ENCODE measurements around the gene CLIP4.

GRCh38 chr2:29213888-29214291 lies 98.7 kb downstream of the CLIP4 start:
- no peak for TF ChIP-seq MAX (IDR thresholded peaks at IDR 0.05; ENCODE audit: low read depth)
- TF ChIP-seq, protein P1, sequence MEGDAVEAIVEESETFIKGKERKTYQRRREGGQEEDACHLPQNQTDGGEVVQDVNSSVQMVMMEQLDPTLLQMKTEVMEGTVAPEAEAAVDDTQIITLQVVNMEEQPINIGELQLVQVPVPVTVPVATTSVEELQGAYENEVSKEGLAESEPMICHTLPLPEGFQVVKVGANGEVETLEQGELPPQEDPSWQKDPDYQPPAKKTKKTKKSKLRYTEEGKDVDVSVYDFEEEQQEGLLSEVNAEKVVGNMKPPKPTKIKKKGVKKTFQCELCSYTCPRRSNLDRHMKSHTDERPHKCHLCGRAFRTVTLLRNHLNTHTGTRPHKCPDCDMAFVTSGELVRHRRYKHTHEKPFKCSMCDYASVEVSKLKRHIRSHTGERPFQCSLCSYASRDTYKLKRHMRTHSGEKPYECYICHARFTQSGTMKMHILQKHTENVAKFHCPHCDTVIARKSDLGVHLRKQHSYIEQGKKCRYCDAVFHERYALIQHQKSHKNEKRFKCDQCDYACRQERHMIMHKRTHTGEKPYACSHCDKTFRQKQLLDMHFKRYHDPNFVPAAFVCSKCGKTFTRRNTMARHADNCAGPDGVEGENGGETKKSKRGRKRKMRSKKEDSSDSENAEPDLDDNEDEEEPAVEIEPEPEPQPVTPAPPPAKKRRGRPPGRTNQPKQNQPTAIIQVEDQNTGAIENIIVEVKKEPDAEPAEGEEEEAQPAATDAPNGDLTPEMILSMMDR (IDR thresholded peaks at IDR 0.05): no peak
- TF ChIP-seq, protein P2, sequence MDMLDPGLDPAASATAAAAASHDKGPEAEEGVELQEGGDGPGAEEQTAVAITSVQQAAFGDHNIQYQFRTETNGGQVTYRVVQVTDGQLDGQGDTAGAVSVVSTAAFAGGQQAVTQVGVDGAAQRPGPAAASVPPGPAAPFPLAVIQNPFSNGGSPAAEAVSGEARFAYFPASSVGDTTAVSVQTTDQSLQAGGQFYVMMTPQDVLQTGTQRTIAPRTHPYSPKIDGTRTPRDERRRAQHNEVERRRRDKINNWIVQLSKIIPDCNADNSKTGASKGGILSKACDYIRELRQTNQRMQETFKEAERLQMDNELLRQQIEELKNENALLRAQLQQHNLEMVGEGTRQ (IDR thresholded peaks at IDR 0.05; ENCODE audit: borderline replicate concordance, low read depth, low read length): no peak
- TF ChIP-seq SIN3A (IDR thresholded peaks at IDR 0.05; ENCODE audit: borderline replicate concordance, low read depth, low read length): no peak
- no peak for TF ChIP-seq GABPA (IDR thresholded peaks at IDR 0.05; ENCODE audit: low read depth)

All from SK-N-SH (cell line).